HUES48 (cell line): ENCODE data around the gene ZNF429.
"Not testable (repeated sequence)": the region's sequence is repeated elsewhere in the genome, so short reads cannot be mapped to it uniquely, and the experiment has no call there.

Experiments
- H3K27ac ChIP-seq: one replicate; pipeline ENCODE4 v1.7.0; 2013; ENCODE audit warnings: low read depth, low read length, inconsistent platforms
- H3K27me3 ChIP-seq: 2 replicates; pipeline ENCODE4 v1.6.1; 2013; ENCODE audit warnings: mild to moderate bottlenecking, low read length; ENCODE audit not compliant: control insufficient read depth, insufficient read depth
- H3K36me3 ChIP-seq: 2 replicates; pipeline ENCODE4 v1.6.1; 2013; ENCODE audit warnings: low read length; ENCODE audit not compliant: control insufficient read depth, insufficient read depth
- H3K4me1 ChIP-seq: 2 replicates; pipeline ENCODE4 v1.6.1; 2013; ENCODE audit warnings: mild to moderate bottlenecking, low read length; ENCODE audit not compliant: control insufficient read depth, insufficient read depth
- H3K4me3 ChIP-seq: 2 replicates; pipeline ENCODE4 v1.5.1; 2013; ENCODE audit warnings: mild to moderate bottlenecking, low read depth, low read length
- H3K9ac ChIP-seq: 2 replicates; pipeline ENCODE4 v1.6.1; 2013; ENCODE audit warnings: mild to moderate bottlenecking, low read depth, low read length, moderate library complexity
- H3K9me3 ChIP-seq: 2 replicates; pipeline ENCODE4 v1.6.1; 2013; ENCODE audit warnings: low read length; ENCODE audit not compliant: control insufficient read depth, insufficient read depth

ZNF429 gene

DNA sequence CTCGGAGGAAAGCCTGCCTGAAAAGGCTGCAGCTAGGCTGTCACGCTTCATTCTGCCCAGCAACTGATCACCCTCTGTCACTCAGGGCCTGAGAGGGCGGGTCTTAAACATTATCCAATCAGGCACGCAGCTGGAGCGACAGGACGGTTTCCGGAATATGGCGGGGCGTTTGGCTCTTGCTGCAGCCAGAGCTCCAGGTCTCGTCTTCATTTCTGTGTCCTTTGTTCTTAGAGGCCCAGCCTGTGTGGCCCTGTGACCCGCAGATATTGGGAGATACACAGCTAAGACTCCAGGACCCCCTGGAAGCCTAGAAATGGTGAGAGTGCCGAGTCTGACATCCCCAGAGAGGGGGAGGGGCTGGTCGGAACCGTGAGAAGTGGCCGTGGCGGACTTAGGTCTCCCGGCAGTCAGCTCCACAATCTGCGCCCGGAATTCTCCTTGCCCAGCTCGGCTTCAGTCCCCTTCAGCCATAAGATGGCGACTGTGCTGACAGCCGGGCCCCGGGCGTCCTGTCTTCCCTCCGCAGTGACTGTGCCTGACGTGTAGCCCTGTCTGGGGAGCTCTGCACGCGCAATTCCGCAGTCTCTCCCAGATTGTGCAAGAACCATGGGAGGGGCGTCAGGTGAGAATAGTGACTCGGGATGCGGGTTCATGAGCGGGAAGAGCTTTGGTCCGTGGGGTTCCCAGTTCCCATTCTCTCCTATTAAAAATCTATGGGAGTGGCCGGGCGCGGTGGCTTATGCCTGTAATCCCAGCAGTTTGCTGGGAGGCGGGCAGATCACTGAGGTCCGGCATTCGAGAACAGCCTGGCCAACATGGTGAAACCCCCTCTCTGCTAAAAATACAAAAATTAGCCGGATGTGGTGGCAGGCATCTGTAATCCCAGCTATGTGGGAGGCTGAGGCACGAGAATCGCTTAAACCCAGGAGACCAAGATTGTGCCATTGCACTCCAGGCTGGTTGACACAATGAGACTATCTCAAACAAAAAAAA lies at the start of gene ZNF429:
Gene ZNF429, plus strand, starts transcription at position 144 of the 993 bp plus-strand sequence. Its CDS starts 170 bp downstream, at position 314.
- H3K9ac ChIP-seq = peak within 1 kb of the TSS; percentile 87
- peak within 1 kb of the TSS; percentile 93 for H3K27ac ChIP-seq
- H3K4me1 ChIP-seq = no peaks in the 10 kb centered on the region
- no peaks in the 10 kb centered on the region for H3K27me3 ChIP-seq
- H3K9me3 ChIP-seq = peaks cover 11% of the 10 kb centered on the region
- peak within 1 kb of the TSS; percentile 78 for H3K4me3 ChIP-seq
- peaks cover 13% of the 10 kb centered on the region; the same call in 1 of the 2 replicates for H3K36me3 ChIP-seq

DNA sequence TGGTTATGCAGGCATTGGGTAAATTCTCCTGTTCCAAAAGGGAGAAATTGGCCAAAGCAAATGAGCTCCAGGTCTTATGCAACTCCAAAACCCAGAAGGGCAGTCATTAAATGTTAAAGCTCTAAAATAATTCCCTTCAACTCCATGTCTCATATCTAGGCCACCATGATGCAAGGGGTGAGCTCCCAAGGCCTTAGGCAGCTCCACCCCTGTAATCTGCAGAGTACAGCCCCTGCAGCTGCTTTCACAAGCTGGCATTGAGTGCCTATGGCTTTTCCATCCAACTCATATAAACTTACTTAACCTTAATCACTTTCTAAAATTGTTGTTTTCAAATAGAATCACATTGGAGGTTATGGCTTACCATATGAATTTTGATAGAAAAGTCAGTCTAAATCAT lies 44.7 kb upstream of the ZNF429 start:
- H3K36me3 ChIP-seq = peaks cover 27% of the 10 kb centered on the region
- H3K9me3 ChIP-seq = peaks cover 18% of the 10 kb centered on the region
- no peak overlapping the region for H3K4me3 ChIP-seq
- no peaks in the 10 kb centered on the region for H3K27me3 ChIP-seq
- H3K9ac ChIP-seq = no peak overlapping the region
- H3K27ac ChIP-seq = no peak overlapping the region
- no peaks in the 10 kb centered on the region for H3K4me1 ChIP-seq

GRCh38 chr19:21462540-21462939 lies 42.9 kb upstream of the ZNF429 start:
- Histone ChIP-seq H3K4me1 (no peaks in the 10 kb centered on the region), H3K9me3 (peaks cover 6% of the 10 kb centered on the region), H3K36me3 (peaks cover 13% of the 10 kb centered on the region), H3K9ac (no peak overlapping the region), H3K4me3 (peak overlapping the region; percentile 93), H3K27me3 (no peaks in the 10 kb centered on the region), H3K27ac (no peak overlapping the region)

DNA sequence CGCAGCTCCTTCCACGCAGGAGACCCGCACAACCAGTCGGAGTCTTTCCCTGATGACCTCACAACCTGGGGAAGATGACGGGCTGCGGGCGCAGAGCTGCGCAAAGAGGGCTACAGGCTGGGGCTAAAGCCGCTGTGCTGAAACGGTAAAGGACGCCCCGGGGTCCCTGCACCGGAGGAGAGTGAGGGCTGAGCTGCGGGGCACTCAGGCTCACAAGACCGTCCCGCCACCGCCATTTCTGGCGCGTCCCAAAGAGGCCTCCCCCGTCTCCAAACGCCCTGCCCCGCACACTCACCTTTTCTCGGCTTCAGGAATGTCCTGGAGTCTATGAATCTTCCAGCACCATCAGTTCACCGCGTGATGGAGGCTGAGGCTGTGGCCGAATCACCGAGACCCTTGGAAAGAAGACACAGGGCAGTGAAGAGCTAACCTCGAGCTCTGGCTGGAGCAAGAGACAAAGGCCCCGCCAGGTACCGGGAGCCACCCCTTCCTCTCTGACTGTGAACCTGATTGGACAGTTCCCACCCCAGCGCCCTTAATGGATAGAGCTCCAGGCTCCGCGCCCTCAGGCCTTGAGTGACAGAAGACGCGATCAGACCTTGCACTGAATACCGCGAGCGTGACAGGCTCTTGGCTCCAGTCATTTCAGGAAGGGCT lies 41.8 kb upstream of the ZNF429 start:
- peak overlapping the region; percentile 95 for H3K9ac ChIP-seq
- peak overlapping the region; percentile 59 for H3K27ac ChIP-seq
- peaks cover 4% of the 10 kb centered on the region for H3K36me3 ChIP-seq
- H3K27me3 ChIP-seq = no peaks in the 10 kb centered on the region
- H3K9me3 ChIP-seq = peaks cover 6% of the 10 kb centered on the region
- H3K4me3 ChIP-seq = peak overlapping the region; percentile 93
- H3K4me1 ChIP-seq = no peaks in the 10 kb centered on the region

- no peaks in the 10 kb centered on the region for H3K36me3 ChIP-seq
- H3K27ac ChIP-seq = no peak overlapping the region
- no peaks in the 10 kb centered on the region for H3K27me3 ChIP-seq
- no peak overlapping the region for H3K4me3 ChIP-seq
- H3K9me3 ChIP-seq = no peaks in the 10 kb centered on the region
- no peak overlapping the region for H3K9ac ChIP-seq
- H3K4me1 ChIP-seq = no peaks in the 10 kb centered on the region
These were observed 38.8 kb upstream of the ZNF429 start for GRCh38 chr19:21466627-21467026.

GRCh38 chr19:21468791-21469190 lies 36.6 kb upstream of the ZNF429 start:
- H3K36me3 ChIP-seq = no peaks in the 10 kb centered on the region

GRCh38 chr19:21472507-21472906 lies 32.9 kb upstream of the ZNF429 start:
- Histone ChIP-seq H3K4me3 (no peak overlapping the region), H3K27ac (no peak overlapping the region), H3K9ac (no peak overlapping the region), H3K9me3 (peaks cover 4% of the 10 kb centered on the region; the same call in 1 of the 2 replicates), H3K27me3 (no peaks in the 10 kb centered on the region), H3K36me3 (no peaks in the 10 kb centered on the region), H3K4me1 (no peaks in the 10 kb centered on the region)

More at GRCh38 chr19:21468791-21469190, 36.6 kb upstream of the ZNF429 start:
- Histone ChIP-seq H3K9ac (no peak overlapping the region), H3K4me1 (no peaks in the 10 kb centered on the region), H3K9me3 (no peaks in the 10 kb centered on the region), H3K27ac (no peak overlapping the region), H3K4me3 (no peak overlapping the region), H3K27me3 (no peaks in the 10 kb centered on the region)

DNA sequence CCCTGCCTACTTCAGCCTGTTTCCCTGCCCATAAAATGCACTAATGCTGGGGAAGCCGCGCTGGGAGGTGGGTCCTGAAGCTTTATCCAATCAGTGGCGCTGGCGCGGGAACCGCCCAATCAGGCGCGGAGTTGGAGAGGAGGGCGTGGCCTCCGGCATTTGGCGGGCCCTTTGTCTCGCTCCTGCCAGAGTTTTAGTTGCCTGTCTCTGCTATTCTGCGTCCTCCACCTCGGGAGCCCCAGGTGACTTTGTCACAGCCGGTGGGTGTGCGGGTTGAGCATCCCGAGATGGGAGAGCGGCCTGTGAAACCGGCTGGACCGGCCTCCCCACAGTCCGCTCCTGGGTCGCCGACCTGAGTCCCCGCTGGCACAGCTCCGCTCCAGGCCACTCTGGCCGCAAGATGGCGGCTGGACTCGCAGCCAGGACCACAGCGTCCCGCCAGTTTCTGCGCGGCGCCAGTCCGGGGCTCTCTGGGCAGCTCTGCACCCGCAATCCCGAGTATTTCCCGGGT lies 30.7 kb upstream of the ZNF429 start:
- H3K36me3 ChIP-seq = no peaks in the 10 kb centered on the region
- H3K4me1 ChIP-seq = no peaks in the 10 kb centered on the region
- H3K27me3 ChIP-seq = no peaks in the 10 kb centered on the region
- peaks cover 4% of the 10 kb centered on the region; the same call in 1 of the 2 replicates for H3K9me3 ChIP-seq
- H3K4me3 ChIP-seq = peak overlapping the region; percentile 83
- peak overlapping the region; percentile 35 for H3K27ac ChIP-seq
- H3K9ac ChIP-seq = peak overlapping the region; percentile 98

- H3K27me3 ChIP-seq, H3K4me3 ChIP-seq, H3K36me3 ChIP-seq, H3K9ac ChIP-seq, H3K27ac ChIP-seq, H3K4me1 ChIP-seq: not testable (repeated sequence)
- peaks cover 12% of the 10 kb centered on the region; the same call in 1 of the 2 replicates for H3K9me3 ChIP-seq
These were observed 23.0 kb upstream of the ZNF429 start for GRCh38 chr19:21482361-21482760.

- no peak overlapping the region for H3K27ac ChIP-seq
- no peak overlapping the region for H3K9ac ChIP-seq
These were observed 22.5 kb upstream of the ZNF429 start for GRCh38 chr19:21482863-21483276.

More at GRCh38 chr19:21482863-21483276, 22.5 kb upstream of the ZNF429 start:
- Histone ChIP-seq H3K27me3 (no peaks in the 10 kb centered on the region), H3K4me3 (no peak overlapping the region), H3K9me3 (peaks cover 16% of the 10 kb centered on the region), H3K36me3 (peaks cover 7% of the 10 kb centered on the region; the same call in 1 of the 2 replicates), H3K4me1 (no peaks in the 10 kb centered on the region)
